Measurements from ENCODE around the gene TCFL5.

The TCFL5 gene

DNA sequence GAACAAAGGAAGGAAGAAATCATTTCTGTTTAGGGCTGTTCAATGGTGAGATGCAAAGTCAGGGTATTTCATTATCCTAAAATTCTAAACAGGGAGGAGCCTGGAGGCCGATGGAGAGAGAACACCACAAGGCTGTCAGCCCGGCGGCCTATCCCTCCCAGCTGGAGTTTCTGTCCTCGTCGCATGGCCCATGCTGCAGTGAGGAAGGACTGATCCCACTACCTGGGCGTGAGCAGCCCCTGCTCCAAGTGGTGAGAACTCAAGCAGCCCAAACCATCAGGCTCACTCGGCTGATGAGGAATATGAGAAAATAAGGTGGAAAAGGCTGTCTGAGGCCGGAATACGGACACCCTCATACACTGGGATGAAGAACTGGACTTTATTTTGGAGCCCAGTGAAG, 33.9 kb upstream of the TCFL5 start:
- no peak for DNase-seq

DNA sequence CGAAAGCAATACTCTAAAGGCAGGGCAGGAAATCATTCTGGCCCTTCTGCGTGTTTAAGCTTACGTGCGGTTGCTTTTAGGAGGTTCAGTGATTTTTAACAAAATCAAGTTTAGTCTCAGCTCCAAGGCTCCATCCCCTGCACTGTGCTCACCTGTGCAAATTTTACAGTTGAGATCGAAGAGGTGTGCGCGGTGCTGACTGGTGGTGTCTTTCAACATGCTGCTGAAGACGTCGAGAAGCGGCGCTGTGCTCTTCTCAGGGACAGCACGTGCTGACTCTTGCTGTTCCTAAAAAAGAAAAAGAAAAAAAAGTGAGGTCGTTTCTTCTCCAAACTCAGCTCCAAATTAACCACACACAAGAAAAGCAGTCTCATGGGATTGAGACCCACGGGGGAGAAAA, 32.6 kb upstream of the TCFL5 start:
- DNase-seq: no peak

DNA sequence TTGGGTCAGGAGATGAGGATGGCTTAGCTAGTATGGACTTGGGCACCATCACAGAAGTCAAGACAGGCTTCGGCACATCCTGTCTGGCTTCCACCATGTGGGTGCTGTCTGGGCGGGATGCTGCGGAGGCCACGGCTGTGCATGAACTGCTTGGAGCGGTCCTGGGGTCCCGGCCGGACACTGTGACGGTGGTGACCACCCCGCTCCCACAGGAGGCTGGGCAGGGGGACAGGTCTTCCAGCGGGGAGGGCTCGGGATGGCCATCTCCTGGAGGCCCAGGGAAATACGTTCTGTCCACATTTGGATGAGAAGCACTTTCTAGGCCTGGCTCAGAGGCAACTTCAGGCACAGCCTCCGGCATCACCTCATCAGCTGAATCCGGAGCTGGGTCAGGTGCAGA, 32.1 kb upstream of the TCFL5 start:
- DNase-seq: no peak

DNA sequence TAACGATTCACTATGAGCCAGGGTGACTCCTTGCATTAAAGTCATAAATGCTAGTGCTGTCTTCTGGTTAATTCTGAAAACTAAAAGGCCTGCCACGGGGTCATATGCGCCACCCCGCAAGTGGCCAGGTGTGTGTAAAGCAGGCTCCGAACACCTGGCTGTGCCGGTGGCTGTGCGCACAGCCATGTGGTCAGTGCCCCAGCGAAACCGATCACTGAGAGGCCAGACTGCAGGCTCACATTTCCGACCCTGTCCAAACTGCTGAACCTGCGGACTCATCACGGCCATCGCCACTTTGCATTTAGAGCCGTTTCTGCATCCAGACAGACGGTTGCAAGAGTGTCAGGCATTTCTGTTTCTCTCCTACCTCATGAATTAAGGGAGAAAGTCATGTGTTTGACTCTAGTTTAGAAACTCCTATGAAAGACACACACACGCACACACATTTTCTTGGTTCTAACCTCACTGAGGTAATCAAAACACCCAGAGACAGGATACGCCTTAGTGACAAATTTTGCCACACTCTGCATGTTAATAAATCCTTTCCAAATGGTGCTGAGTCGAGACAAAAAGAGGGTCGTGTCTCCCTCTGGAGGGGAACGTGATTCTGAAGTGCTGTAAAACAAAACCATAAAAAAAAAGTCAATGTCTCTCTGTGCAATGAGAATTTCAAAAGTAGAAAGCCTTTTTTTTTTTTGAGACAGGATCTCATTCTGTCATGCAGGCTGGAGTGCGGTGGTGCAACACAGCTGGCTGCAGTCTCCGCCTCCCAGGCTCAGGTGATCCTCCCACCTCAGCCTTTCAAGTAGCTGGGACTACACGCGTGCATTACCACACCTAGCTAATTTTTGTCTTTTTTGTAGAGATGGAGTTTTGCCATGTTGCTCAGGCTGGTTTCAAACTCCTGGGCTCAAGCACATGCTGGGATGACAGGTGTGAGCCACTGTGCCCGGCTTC, 31.0 kb upstream of the TCFL5 start:
- DNase-seq: no peak

DNA sequence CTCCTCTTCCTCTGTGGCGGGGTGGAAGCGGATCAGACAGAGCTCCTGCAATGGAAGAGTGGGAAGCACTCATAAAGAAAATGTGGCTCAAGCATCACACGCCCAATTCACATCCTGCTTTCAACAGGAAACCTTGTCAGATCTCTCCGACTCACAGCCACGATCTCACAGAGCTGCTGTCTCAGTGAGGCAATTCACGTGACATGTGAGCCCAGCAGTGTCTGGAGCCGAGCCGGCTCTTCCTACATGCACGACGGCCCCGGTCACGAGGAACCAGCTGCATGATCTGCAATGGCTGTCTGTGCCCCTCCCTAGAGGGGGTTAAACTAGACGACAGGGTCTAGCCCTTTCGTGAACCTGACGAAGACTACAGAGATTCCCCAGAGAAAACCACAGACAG, 29.5 kb upstream of the TCFL5 start:
- no peak for DNase-seq

DNA sequence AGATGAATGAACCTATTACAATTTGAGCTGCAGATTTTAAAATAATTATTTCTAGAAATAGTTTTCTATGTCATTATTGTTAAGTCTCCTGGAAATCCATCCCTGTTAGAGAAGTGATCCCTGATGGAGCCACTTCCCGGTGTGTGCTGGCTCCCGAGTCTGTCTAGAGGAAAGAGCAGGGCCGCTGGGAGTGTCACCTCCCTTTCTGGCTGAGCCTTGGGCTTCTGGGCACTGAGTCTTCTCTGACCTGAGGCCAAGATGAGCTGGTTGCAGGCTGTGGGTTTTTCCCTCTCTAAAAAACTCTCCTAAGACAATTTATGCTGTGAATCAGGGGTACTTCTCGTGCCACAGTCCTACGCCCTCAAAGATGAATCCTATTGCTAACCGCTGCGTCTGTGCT, 28.8 kb upstream of the TCFL5 start:
- no peak for DNase-seq

DNA sequence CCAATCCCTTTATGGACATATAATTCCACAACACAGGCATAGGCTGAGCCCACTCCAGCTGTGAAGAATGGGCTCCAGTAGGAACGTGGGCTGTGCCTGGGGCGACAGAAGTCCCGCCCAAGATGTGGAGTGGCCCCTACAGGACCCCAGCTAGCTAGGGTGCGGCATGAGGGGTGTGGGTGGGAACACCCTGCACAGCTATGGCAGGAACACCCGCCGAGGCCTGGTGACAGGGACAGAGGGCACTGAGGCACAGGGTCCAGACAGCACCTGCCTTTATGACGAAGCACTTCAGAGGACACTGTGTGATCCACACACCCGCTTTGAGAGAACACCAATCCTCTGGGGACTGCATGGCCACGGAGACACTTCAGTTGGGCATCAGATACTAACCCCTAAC, 28.2 kb upstream of the TCFL5 start:
- no peak for DNase-seq

DNA sequence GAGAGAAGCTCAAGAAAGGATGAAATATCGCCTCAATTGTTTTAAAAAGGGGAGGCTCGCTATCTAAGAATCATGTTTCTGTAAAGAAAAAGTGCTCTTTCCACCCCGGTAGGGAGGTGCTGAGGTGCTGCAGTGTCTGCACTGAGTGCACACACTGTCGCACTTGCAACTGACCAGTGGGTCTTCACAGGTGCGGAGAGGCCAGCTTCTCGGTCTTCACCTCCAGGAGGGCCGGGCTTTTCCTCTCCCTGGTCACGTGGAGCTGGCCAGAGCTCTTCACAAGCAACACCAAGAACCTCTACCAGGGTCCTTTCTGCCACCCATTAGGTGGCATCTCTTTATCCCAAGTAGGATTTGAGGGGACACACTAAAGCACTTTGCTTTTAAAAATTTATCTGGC, 27.8 kb upstream of the TCFL5 start:
- no peak for DNase-seq

DNA sequence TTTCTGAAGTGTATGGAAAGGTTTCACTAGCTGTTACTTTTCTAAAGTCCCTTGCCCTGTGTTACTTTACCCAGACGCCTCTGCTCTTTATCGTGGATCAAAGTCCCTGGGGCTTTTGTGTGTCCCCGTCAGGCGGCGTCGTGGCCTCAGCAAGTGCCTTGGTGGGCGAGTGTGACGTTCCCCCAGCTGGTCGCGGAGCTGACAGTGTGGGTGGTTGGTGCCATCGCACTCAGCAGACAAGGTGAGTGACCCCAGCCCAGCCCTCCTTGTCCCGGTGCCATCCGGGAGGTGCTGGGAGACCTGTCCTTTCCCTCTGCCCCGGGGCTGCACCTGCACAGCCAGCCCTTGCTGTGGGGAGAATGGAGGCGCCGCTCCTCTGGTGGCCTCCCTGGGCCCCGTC, 27.3 kb upstream of the TCFL5 start:
- no peak for DNase-seq

DNA sequence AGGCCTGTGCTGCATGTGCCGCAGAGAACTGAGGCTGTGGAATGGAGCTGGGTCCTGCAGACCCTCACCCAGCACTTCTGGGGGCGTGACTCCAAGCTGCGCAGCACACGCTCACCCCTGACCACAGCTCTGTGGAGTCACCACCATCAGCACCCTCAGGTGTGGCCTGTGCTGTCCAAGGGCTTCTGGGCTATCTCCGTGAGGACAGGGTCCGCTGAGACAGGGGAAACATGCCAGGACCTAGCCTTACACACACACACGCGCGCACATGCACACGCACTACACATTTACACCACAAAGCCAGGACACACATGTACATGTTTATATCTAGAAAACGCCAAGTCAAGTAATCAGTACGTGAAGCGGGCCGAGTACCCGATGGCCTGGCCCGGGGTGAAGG, 26.8 kb upstream of the TCFL5 start:
- no peak for DNase-seq

DNA sequence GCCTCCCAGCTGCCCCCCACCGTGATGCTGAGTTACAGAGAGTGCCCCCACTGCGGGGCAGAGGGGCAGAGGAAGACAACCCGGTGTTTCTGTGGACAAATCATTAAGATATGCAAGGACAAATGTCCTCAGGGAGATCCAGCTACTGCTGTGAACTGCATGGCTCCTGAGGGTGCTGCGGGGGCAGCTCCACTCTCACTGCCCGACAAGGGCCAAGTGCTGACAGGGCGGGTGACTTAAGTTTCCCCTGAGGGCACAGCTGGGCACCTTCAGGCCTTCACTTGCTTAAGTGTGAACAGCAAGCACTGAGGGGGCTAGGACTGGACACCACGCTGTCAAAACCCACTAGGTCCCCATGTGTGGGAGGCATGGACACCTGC, 26.2 kb upstream of the TCFL5 start:
- no peak for DNase-seq

DNA sequence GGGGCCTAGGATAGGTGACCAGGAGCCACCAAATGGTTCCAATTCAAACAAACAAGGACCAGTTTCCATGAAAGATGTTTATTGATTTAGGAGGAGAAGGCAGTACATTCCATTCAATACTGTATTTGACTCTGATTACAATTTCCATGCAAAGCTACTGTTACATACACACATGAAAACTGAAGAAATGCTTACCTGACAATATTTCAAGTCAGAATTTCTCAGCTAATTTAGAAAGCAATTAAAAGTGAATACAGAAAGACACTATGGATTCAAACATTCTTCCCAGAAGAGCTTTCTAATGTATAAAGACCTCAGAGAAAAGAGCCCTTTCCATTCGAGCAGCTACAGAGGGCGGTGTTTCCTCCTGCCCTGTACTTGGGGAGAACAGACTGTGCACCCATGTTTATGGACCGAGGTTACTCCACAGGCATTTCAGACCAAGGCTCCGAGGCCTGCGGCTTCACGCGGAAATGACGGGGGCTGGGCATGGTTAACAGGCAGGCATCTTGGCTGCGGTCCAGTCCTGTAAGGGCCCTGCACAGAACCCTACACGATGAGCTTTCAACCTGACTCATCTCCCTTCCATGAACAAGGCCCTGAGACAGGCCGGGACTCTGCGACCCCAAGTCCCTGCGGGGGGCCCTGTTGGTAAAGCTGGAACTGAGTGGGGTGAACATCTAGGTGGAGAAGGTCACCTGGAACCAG, 25.7 kb upstream of the TCFL5 start:
- DNase-seq: peak; percentile 12

DNA sequence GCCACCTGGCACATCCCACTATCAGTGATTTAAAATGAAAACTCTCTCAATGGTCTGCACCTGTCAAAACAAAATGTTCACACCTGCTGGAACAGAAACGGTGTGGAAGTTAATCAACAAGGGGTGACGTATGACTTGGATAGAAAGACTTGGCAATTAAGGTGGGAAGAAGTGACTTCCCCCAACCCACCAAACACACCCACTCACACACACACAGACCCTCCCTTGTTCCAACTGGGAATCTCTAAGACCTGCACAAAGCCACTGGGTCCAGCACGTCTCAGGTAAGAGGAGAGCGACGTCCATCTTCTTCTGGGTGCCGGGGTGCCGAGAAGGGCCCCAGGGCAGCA, 25.1 kb upstream of the TCFL5 start:
- DNase-seq: peak; percentile 51

DNA sequence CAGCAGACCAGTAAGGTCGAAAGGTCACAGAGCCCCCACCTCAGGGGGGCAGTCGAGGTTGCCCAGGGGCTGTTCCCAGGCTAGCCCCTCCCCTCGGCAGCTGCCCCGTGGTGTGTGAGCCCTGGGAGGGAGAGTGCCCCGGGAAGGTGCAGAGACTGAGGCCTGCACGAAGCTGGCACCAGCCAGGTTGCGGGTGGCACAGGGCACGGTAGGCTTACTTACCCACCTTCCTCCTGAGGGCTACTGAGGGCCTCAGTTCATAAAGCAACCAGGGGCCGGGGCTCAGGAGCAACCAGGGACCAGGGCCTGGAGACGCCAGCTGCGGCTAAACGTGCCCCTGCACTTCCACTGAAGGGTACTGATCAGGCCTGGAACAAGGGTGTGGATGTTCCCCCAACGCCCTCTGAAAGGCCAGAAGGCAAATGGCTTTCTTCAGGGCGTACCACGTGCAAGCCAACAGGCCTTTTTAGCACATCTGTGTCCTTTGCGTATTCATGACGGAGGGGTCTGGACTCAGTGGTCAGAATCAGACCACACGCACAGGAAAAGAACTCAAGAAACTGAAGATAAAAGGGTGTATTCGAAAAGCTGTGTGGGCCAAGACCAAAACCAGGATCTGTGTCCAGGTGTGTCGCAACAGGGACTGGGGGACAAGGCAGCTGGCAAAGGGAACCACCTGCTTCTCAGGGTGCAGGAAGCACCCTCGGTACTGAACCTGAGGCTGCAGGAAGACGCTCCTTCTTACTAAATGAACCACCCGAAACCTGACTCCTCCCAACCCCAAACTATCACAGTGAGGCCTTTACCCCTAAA, 24.5 kb upstream of the TCFL5 start:
- DNase-seq: no peak

DNA sequence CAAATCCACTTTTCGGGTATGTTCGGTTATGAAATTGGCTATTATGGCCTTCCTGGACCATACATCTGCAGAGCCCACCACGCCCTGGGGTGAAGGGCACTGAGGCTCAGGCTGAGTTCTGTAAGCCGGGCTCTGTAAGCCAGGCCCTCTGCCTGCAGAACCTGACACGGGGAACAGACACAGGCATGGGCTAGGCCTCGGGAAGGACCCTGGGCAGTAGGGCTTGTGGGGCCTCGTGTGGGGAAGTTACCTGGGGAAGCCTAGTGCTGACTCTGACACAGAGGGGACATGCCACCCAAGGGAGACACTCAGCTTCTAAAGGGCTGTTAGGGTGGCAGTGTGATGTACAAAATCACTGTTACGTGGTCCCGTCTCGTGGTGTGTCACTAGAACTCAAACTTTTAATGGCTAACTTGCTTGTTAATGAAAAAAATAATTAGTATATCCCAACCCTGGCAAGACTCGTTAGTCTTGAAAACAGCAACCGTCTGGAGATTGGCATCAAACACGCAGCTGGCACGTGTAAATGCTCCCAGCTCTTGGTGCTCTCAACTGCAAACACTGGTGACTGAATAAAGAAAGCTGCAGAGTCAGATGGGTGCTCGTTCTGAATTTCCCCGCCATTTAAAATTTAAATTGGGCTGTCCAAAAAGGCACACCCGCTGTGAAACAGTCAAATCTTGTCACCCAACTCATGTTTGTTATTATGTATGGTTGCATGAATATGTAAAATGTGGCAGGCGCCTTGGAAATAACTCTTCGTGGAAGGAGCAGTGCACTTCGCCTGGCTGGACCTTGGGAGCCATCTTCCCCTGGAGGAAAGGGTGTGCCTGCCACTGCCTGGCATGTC, 23.6 kb upstream of the TCFL5 start:
- no peak for DNase-seq

DNA sequence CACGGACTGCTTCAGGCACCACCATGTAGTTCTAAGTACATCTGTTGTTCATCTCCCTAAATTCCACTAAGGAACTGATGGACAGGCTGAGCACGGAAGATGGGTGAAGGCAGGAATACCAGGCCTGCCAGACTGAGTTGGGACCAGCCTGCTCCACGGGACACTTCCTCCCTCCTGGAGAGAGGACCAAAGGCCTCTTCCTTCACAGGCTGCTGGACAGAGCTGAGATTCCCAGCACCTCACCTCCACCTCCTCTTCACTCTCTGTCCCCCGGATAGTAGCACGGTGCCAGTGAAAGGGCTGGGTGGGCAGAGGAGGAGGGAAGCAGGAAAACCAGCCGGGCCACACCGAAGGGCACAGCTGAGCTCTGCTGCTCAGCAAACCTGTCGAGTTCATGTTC, 22.9 kb upstream of the TCFL5 start:
- DNase-seq: no peak

DNA sequence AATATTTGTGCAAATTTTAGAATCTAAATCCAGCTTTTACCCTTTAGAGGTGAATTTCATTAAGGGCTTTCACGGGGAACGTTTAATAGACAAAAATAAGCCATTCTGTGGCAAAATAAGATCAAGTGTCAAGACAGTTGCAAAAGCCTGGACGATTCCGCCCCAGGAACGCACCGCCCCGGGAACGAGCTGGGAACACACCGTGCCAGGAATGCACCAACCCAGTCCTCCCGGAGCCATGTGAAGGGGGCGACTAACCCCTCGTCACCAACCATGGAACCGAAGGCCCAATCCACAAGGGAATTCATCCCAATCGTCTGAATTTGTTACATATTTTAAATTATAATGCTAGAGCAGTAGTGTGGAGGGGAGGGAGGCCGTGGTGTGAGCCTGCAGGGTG, 20.8 kb upstream of the TCFL5 start:
- no peak for DNase-seq

DNA sequence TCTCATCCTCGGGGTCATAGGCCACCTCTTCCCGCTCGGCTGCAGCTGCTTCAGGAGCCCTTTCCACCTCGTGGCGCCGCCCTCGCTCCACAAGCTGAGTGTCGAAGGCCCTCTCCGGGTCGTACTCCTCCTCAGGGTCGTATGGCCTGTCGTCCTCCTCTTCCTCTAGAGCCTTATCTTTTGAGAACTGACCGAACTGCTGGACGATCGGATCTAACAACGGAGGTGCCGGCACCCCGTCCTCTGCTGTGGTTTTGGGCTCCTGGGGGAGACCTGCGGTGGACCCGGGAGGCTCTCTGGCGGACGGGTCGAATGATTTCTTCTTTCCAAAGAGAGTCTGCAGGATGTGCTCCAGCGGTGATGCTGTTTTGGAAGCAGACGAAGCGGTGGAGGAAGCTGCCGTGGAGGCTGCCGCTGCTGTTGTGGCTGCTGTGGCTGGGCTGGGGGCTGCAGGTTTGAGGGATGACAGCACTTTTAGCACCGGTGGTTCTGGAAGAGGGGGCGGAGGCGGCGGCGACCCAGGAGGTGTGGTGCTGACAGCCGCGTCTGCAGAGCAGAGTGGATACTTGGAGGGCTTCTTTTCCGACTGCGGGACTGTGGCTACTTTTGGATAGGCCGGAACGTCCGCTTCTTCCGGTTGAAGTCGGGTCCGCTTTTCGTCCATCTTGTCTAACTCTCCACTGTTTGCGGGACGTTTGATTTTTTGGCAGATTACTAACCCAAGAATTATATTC, 20.2 kb upstream of the TCFL5 start:
- DNase-seq: no peak

DNA sequence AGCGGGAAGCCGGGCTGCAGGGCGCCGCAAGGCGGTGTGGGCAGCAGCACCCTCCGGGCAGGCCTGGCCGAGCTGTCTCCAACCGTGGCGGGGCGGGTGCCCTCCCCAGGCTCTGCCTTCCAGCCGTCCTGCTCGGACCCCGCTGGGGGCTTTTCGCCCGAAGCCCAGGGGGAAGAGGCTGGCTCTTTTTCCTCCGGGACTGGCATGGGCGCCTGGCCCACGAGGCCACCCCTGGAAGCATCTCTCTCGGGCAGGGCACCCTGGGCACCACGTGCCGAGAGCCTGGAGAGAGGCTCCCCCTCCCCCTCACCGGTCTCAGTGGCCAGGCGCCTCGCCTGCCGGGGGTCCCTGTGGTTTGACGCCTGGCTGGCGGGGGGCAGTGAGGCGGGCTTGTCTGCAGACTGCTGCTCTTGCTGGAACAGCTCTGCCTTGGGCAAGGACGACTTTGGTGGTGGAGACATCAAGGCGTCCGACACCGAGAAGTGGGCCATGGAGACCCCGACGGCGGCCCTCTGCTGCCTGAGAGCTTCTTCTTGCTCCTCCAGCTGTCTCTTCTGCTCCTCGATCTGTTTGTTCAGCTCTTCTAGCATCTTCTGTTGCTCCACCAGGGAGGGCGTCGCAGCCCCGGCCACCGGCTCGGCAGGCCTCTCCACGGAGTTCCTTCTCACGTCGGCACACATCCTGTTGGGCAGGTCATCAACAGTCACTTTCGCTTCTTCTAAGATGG, 19.5 kb upstream of the TCFL5 start:
- DNase-seq: no peak

DNA sequence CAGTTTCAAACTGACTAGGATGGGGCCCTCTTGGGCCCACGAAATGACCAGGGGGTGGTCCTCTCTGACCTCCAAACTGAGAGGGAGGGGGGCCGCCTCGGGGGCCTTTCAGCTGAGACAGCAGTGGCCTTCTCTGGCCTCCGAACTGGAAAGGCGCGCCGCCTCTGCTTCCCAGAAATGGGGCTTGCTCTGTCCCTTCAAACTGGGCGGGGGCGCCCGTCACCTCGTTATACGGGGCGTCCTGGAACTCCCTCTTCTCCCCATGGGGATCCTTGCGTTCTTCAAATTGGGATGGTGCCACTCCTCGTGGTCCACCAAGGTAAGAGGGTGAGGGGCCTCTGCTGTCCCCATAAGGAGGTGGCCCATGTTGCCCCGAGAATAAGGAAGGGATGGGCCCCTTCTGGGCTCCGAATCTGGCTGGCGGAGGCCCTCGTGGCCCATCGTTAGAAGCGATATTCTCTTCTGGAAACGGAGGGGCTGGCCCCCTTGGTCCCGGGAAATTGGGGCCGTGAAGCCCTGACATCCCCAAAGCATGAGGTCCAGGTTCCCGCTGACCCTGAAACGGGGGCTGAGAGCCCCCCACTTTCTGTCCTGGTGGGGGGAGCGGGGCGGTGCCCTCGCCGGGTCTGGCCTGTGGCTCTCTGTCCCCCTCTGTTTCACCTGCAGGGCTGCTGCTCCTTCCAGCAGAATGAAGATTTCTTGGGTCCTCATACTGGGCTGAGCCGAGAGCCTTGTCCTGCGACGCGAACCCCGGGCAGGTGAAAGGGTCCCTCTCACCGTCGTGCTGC, 18.7 kb upstream of the TCFL5 start:
- no peak for DNase-seq
